Hepatocyte (in vitro differentiated cells): ENCODE results near the gene CCDC102B. TPM values are rescaled to one million over a fixed set of nuclear protein-coding genes. Genes with fewer than 3 reads are reported as not detected.
A peak's percentile ranks its signal among the peaks of the same experiment; 100 is the strongest.

Source experiments
- DNase-seq: peaks from one replicate; pipeline ENCODE4 v3.0.0-alpha.2; 2016; ENCODE audit warnings: low spot score
- H2AFZ ChIP-seq: fragments of 200-600 bp; sonication (generic); 2 replicates; pipeline ENCODE4 v1.6.0; 2016; ENCODE audit warnings: antibody characterized with exemption, mild to moderate bottlenecking
- H3K27ac ChIP-seq: fragments of 200-600 bp; sonication (generic); 2 replicates; pipeline ENCODE4 v1.5.1; 2016; ENCODE audit warnings: mild to moderate bottlenecking
- H3K27me3 ChIP-seq: fragments of 200-600 bp; sonication (generic); 2 replicates; pipeline ENCODE4 v1.6.1; 2016
- H3K36me3 ChIP-seq: fragments of 200-600 bp; sonication (generic); replicated peaks from 2 replicates; pipeline ENCODE4 v1.5.1; 2016; ENCODE audit warnings: low read depth; ENCODE audit not compliant: insufficient read depth
- H3K4me1 ChIP-seq: fragments of 200-600 bp; sonication (generic); 2 replicates; pipeline ENCODE4 v1.5.1; 2016; ENCODE audit warnings: mild to moderate bottlenecking, moderate library complexity; ENCODE audit not compliant: insufficient read depth
- H3K4me2 ChIP-seq: fragments of 200-600 bp; sonication (generic); 2 replicates; pipeline ENCODE4 v1.6.0; 2016
- H3K4me3 ChIP-seq: fragments of 200-600 bp; sonication (generic); 2 replicates; pipeline ENCODE4 v1.5.1; 2016; ENCODE audit warnings: mild to moderate bottlenecking
- H3K79me2 ChIP-seq: fragments of 200-600 bp; sonication (generic); 2 replicates; pipeline ENCODE4 v1.6.0; 2017; ENCODE audit warnings: mild to moderate bottlenecking
- H3K9me2 ChIP-seq: fragments of 200-600 bp; sonication (generic); replicated peaks from 2 replicates; pipeline ENCODE4 v1.6.0; 2017; ENCODE audit warnings: mild to moderate bottlenecking; ENCODE audit not compliant: insufficient read depth
- H3K9me3 ChIP-seq: fragments of 200-600 bp; sonication (generic); 2 replicates; pipeline ENCODE4 v1.5.1; 2016; ENCODE audit warnings: low read depth, mild to moderate bottlenecking
- H4K20me1 ChIP-seq: fragments of 200-600 bp; sonication (generic); 2 replicates; pipeline ENCODE4 v1.6.0; 2016; ENCODE audit warnings: mild to moderate bottlenecking; ENCODE audit not compliant: insufficient read depth, poor library complexity, severe bottlenecking
- EZH2 ChIP-seq: fragments of 200-600 bp; sonication (generic); IDR thresholded peaks from 2 replicates; pipeline ENCODE4 v1.6.1; 2016; ENCODE audit warnings: antibody characterized with exemption, mild to moderate bottlenecking, borderline replicate concordance
- EZH2phosphoT487 ChIP-seq: fragments of 200-600 bp; sonication (generic); IDR thresholded peaks from one replicate; pipeline ENCODE4 v1.6.1; 2018; ENCODE audit warnings: antibody characterized with exemption, mild to moderate bottlenecking, low read depth, moderate library complexity; ENCODE audit not compliant: unreplicated experiment, severe bottlenecking
- WGBS: methylation state at CpG from one replicate; pipeline ENCODE4 v1.1.6; 2016; ENCODE audit warnings: low lambda C conversion rate; ENCODE audit errors: missing lambda C conversion rate; 5-methylcytosine and 5-hydroxymethylcytosine counted together
- polyA plus RNA-seq: library from polyadenylated mRNA; unstranded; fragments of >200 nt; fragmentation: Nextera tagmentation; extraction: Ambion mirVana; gene quantifications from 2 replicates; pipeline ENCODE4 v1.2.1, GENCODE V29; 2016
- total RNA-seq: library from RNA; depleted of rRNA; stranded (reverse); fragments of >200 nt; gene quantifications from 2 replicates; pipeline ENCODE4 v1.2.3, GENCODE V29; 2014
- TF ChIP-seq, protein P1 (sequence below): fragments of 200-600 bp; sonication (generic); IDR thresholded peaks from 2 replicates; pipeline ENCODE4 v1.5.1; 2016; ENCODE audit warnings: antibody characterized with exemption, mild to moderate bottlenecking; ENCODE audit not compliant: poor library complexity

CCDC102B gene
- total RNA-seq: 3.7 and 5.4 TPM in 2 replicates
- 1.7 and 2.8 TPM in 2 replicates for polyA plus RNA-seq

DNA sequence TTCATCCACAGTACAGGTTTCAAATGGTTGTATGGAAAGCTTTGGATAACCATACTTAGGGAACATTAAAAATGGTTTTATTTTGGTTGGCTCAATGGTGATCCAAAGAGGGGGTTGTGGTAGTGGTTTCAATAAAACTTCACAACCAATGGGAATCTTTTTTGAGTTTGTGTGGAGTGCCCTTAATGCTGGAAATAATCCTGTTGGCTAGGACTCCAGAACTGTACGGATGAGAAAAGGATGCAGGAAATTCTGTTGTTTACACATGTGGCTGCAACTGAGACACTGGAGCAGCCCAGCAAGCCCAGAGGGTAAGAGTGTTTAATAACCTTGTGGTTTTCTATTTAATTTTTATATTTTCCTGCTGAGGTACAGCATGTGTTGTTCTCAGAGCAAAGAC, at the start of gene CCDC102B:
Gene CCDC102B (plus strand): TSS at position 210 of the 400 bp plus-strand sequence. CDS start 38,684 bp downstream, outside the sequence.
- DNase-seq: peak; percentile 35
- H4K20me1 ChIP-seq: no peaks in the 10 kb centered on the region
- H3K27ac ChIP-seq: no peak within 1 kb of the TSS
- no peaks in the 10 kb centered on the region for H3K9me3 ChIP-seq
- H3K27me3 ChIP-seq: no peaks in the 10 kb centered on the region
- H3K4me3 ChIP-seq: no peak within 1 kb of the TSS
- H3K4me1 ChIP-seq: no peaks in the 10 kb centered on the region
- H3K9me2 ChIP-seq: no peaks in the 10 kb centered on the region
- no peaks in the 10 kb centered on the region for H3K79me2 ChIP-seq
- H3K36me3 ChIP-seq: no peaks in the 10 kb centered on the region
- no peak within 1 kb of the TSS for H2AFZ ChIP-seq
- peak within 1 kb of the TSS; percentile 15 for H3K4me2 ChIP-seq
- TF ChIP-seq, protein P1, sequence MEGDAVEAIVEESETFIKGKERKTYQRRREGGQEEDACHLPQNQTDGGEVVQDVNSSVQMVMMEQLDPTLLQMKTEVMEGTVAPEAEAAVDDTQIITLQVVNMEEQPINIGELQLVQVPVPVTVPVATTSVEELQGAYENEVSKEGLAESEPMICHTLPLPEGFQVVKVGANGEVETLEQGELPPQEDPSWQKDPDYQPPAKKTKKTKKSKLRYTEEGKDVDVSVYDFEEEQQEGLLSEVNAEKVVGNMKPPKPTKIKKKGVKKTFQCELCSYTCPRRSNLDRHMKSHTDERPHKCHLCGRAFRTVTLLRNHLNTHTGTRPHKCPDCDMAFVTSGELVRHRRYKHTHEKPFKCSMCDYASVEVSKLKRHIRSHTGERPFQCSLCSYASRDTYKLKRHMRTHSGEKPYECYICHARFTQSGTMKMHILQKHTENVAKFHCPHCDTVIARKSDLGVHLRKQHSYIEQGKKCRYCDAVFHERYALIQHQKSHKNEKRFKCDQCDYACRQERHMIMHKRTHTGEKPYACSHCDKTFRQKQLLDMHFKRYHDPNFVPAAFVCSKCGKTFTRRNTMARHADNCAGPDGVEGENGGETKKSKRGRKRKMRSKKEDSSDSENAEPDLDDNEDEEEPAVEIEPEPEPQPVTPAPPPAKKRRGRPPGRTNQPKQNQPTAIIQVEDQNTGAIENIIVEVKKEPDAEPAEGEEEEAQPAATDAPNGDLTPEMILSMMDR: no peak
- peak; percentile 79 for TF ChIP-seq EZH2phosphoT487
- WGBS: 41% methylated on average over 1 of the region's 1 CpG

DNA sequence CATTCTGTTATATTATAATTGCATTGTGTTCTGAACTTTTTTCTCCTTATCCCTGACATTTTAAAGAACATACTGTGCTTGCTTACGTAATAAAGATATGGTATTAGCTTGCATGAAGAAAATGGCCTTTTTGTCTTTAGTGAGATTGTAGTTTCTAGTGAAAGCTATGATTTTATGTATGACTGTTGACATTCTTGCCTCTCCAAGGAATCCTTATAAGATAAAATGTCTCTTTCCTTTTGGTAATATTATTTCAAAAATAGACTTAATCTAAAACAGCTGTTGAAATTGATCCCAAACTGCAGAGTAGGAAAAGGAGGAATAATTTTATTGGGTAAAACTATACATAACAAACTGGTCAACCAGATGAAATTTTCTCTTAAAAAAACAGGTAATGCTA, 40.8 kb upstream of the CCDC102B start:
- 68% methylated on average over 1 of the region's 1 CpG for WGBS
- Histone ChIP-seq H2AFZ (no peak overlapping the region), H3K27me3 (no peaks in the 10 kb centered on the region), H3K9me3 (no peaks in the 10 kb centered on the region), H3K4me3 (no peak overlapping the region), H3K79me2 (no peaks in the 10 kb centered on the region), H3K36me3 (no peaks in the 10 kb centered on the region), H3K4me1 (no peaks in the 10 kb centered on the region), H3K9me2 (no peaks in the 10 kb centered on the region), H3K27ac (no peak overlapping the region), H4K20me1 (no peaks in the 10 kb centered on the region), H3K4me2 (no peak overlapping the region)
- TF ChIP-seq, protein P1: no peak
- no peak for TF ChIP-seq EZH2
- TF ChIP-seq EZH2phosphoT487: no peak
- DNase-seq: no peak

DNA sequence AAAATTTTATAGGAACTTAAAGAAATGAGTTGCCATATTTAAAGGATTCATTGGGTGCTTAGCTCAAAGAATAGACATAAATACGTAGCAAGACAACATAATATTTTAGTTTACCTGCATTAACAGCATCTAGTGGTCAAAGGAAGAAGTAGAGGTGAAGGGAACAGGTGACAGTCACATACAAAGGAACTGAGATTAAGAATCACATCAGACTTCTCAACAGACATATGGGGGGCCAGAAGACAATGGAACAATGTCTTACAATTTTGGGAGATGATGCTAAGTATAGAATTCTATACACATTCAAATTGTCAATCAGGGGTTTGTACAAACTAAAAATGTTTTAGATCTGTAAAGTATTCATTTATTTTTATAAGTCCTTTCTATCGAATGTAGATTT, 38.6 kb upstream of the CCDC102B start:
- Histone ChIP-seq H3K79me2 (no peaks in the 10 kb centered on the region), H3K27me3 (no peaks in the 10 kb centered on the region), H4K20me1 (no peaks in the 10 kb centered on the region), H3K4me1 (no peaks in the 10 kb centered on the region), H3K36me3 (no peaks in the 10 kb centered on the region), H3K9me2 (no peaks in the 10 kb centered on the region), H3K9me3 (no peaks in the 10 kb centered on the region), H3K27ac (no peak overlapping the region), H2AFZ (no peak overlapping the region), H3K4me2 (no peak overlapping the region), H3K4me3 (no peak overlapping the region)
- DNase-seq: no peak
- TF ChIP-seq EZH2phosphoT487 (no peak), EZH2 (no peak)
- TF ChIP-seq, protein P1: no peak
- WGBS: 82% methylated on average over 2 of the region's 2 CpGs

DNA sequence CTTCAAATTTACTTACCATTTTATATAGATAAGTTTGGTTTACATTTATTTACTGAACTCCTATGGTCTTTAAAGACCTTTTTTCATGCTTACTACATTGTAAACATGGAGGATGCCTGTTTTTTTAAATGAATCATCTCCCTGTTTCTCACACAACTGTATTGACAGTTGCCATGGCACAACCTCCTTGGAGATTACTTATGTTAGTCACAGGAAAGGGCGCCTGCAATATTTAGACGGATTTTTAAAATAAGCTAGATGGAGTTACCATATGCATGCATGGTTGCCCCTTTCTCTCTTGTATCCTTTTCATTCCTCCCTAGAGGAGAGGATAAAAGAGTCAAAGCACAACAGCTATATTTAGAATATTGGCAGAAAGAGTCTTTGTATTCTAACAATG, 34.8 kb upstream of the CCDC102B start:
- no peak for DNase-seq
- Histone ChIP-seq H3K4me2 (no peak overlapping the region), H3K36me3 (no peaks in the 10 kb centered on the region), H2AFZ (no peak overlapping the region), H3K27me3 (no peaks in the 10 kb centered on the region), H3K27ac (no peak overlapping the region), H4K20me1 (no peaks in the 10 kb centered on the region), H3K9me3 (no peaks in the 10 kb centered on the region), H3K9me2 (no peaks in the 10 kb centered on the region), H3K4me3 (no peak overlapping the region), H3K4me1 (no peaks in the 10 kb centered on the region), H3K79me2 (no peaks in the 10 kb centered on the region)
- TF ChIP-seq, protein P1: no peak
- TF ChIP-seq EZH2phosphoT487 (no peak), EZH2 (no peak)
- 91% methylated on average over 2 of the region's 2 CpGs for WGBS
